Lung (tissue), 12 donors: ENCODE results near the gene SPACDR. TPM values are rescaled to one million over a fixed set of nuclear protein-coding genes. Genes with fewer than 3 reads are reported as not detected.

Experiments used
- ATAC-seq: fragments of 200-7000 bp; cut with Tn5 transposase; one replicate; pipeline ENCODE4 v1.9.1; 2020; ENCODE audit warnings: moderate number of reproducible peaks; ENCODE audit not compliant: insufficient read depth, low FRiP score
- DNase-seq, 3 donors: peaks; one replicate each; pipeline ENCODE4 v3.0.0-alpha.2; 2013 to 2017
- H3K27ac ChIP-seq, 2 donors: one replicate each; pipeline ENCODE4 v1.5.1; 2013; ENCODE audit warnings: mild to moderate bottlenecking in 2 of 2, moderate library complexity in 2 of 2, control low read depth in 1 of 2, inconsistent platforms in 1 of 2, low read depth in 1 of 2, low read length in 1 of 2
- H3K27me3 ChIP-seq, 3 donors: one replicate each; pipeline ENCODE4 v1.5.1; 2013; ENCODE audit warnings: low read length in 2 of 3; ENCODE audit not compliant: control insufficient read depth in 3 of 3, insufficient read depth in 3 of 3
- H3K36me3 ChIP-seq, 4 donors: one replicate each; pipeline ENCODE4 v1.5.1; 2013; ENCODE audit warnings: low read length in 4 of 4, mild to moderate bottlenecking in 1 of 4, moderate library complexity in 1 of 4; ENCODE audit not compliant: control insufficient read depth in 4 of 4, insufficient read depth in 4 of 4
- H3K4me1 ChIP-seq, 5 donors: one replicate each; pipeline ENCODE4 v1.5.1; 2013; ENCODE audit warnings: low read length in 5 of 5, mild to moderate bottlenecking in 2 of 5, moderate library complexity in 1 of 5; ENCODE audit not compliant: control insufficient read depth in 5 of 5, insufficient read depth in 5 of 5
- H3K4me3 ChIP-seq: one replicate; pipeline ENCODE4 v1.5.1; 2013; ENCODE audit warnings: mild to moderate bottlenecking, control low read depth, moderate library complexity
- H3K9ac ChIP-seq, 2 donors: one replicate each; pipeline ENCODE4 v1.5.1; 2013; ENCODE audit warnings: low read length in 2 of 2, control low read depth in 1 of 2; ENCODE audit not compliant: insufficient read depth in 1 of 2
- H3K9me3 ChIP-seq, 4 donors: one replicate each; pipeline ENCODE4 v1.5.1; 2013; ENCODE audit warnings: low read length in 3 of 4, mild to moderate bottlenecking in 1 of 4, moderate library complexity in 1 of 4; ENCODE audit not compliant: control insufficient read depth in 4 of 4, insufficient read depth in 3 of 4
- CTCF ChIP-seq: IDR thresholded peaks from 2 replicates; pipeline ENCODE4 v1.5.1; 2012; ENCODE audit warnings: mild to moderate bottlenecking; ENCODE audit errors: control extremely low read depth, extremely low read depth
- WGBS, 2 donors: extraction: QIAGEN DNeasy Blood & Tissue Kit; methylation state at CpG; one replicate each; pipeline ENCODE4 v1.1.7; 2013; 5-methylcytosine and 5-hydroxymethylcytosine counted together
- polyA plus RNA-seq, 2 donors: library from polyadenylated mRNA; stranded (reverse); fragments of 200-250 nt; gene quantifications; one replicate each; pipeline ENCODE4 v1.2.1, GENCODE V29; 2013
- total RNA-seq, 2 donors: library from RNA; depleted of rRNA in 1 of 2; stranded (reverse); fragments of >200 nt in 1 of 2; gene quantifications; one replicate each; pipeline ENCODE4 v1.2.1, GENCODE V29; 2014 to 2021
- donor health status: control.
- donor health status: control.
- donor health status: Bipolar disorder and iron deficiency.
- donor health status: healthy.
- donor health status: DM: yes; HTN: yes; CAD: no.

SPACDR gene
- total and polyA plus RNA-seq, 4 donors, result 0.54 to 2.0 (median 0.83) TPM

DNA sequence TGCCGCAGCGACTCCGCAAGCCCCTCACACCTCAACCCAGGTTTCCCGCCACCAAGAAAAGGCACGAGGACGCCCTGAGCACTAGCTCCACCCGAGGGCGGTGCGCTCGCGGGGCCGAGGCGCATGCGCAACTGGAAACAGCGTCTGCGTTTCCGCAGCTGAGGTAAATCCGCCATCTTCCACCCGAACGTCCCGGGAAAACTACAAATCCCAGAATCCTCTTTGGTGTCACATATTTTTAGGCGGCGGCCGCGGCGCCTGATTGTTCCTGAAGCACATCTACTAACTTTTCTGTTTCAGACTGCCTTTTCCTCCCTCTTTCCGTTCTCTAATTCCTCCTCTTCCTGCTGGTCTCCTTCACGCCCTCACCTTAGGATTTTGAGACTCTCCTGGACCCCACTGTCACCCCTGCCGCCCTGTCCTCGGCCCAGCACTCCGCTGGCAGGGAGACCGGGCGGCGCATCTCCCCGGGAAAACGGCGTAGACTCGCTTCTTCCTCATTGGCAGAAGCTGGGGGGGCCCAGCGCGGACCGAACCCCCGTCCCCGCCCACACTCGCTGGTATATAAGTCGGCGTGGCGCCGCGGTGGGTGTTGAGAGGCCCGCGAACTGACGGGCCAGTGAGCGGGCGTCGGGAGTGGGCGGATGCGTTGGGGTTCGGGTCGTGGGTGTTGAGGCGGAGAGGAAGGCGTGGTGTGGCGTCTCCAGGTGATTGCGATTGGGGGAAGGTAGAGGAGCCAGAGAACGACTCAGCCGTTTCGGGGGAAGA lies 35.7 kb downstream of the SPACDR start, which contains the start of gene ZCWPW1:
Gene ZCWPW1 (minus strand): TSS at position 505 of the 768 bp plus-strand sequence. CDS start 8,054 bp downstream, outside the sequence.
- H3K9ac ChIP-seq, result peak within 1 kb of the TSS; percentile 100
- no peak for TF ChIP-seq CTCF
- peaks cover 1 to 23% (median 12%) of the 10 kb centered on the region in 5 donors for H3K4me1 ChIP-seq
- peaks cover 0 to 14% (median 7%) of the 10 kb centered on the region in 4 donors for H3K36me3 ChIP-seq
- 1% methylated on average over 66 of the region's 66 CpGs for WGBS, 2 donors
- no peaks in the 10 kb centered on the region for H3K27me3 ChIP-seq
- DNase-seq (peak; percentile 97 to 98 (median 98)), ATAC-seq (peak; percentile 75)
- no peaks in the 10 kb centered on the region for H3K9me3 ChIP-seq
- peak within 1 kb of the TSS; percentile 98 for H3K27ac ChIP-seq
- H3K4me3 ChIP-seq, result peak within 1 kb of the TSS; percentile 73

DNA sequence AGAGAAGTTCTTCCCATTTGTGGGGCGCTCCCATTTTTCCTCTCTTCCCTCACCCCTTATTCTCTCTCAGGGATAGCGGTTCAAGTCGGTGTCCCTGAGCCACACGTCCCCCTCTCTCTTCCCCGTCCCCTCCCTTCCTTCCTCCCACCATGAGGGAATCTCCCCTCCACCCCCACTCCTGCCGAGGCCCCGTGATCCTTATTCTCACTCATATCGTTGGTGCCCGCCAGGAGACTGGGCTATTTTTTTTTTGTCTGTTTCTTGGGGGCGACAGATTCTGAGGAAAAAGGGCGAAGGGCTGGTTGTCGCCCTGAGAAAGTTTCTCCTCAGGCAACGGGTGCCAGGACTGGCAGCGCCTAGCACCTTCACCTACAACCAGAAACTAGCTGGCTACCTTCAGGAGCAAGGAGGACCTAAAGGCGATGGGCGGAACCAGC lies 36.3 kb downstream of the SPACDR start:
- Histone ChIP-seq H3K9me3 (no peaks in the 10 kb centered on the region), H3K9ac (no peak overlapping the region), H3K27me3 (no peaks in the 10 kb centered on the region), H3K27ac (peak overlapping the region in 1 of 2 donors; percentile 98), H3K4me1 (peaks cover 0 to 23% (median 12%) of the 10 kb centered on the region in 5 donors), H3K4me3 (no peak overlapping the region), H3K36me3 (peaks cover 0 to 8% (median 3%) of the 10 kb centered on the region in 4 donors)
- peak in 1 of 3 donors; percentile 9 for DNase-seq
- no peak for ATAC-seq
- 49 to 50% methylated on average over 16 of the region's 16 CpGs for WGBS, 2 donors
- TF ChIP-seq CTCF, result no peak

DNA sequence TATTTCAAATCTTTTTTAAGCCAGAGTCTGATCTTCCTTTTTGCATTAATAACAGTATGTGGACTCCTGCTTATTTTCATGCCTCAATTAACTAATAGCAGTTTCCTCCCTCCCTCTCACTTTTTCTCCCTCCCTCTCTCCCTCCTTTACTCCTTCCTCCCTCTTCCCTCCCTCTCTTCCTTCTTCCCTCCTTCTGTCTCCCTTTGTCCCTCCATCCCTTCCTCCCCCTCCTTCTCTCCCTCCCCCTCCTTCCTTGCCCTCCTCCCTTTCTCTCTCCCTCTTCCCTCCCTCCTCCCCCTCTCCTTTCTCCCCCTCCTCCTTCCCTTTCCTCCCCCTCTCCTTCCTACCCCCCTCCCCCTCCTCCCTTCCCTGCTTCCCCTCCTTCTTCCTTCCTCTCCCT lies 37.5 kb downstream of the SPACDR start:
- Histone ChIP-seq H3K4me1 (peaks cover 0 to 15% (median 6%) of the 10 kb centered on the region in 5 donors), H3K36me3 (peaks cover 0 to 5% (median 1%) of the 10 kb centered on the region in 4 donors), H3K9me3 (no peaks in the 10 kb centered on the region), H3K27me3 (no peaks in the 10 kb centered on the region), H3K4me3 (no peak overlapping the region), H3K27ac (no peak overlapping the region), H3K9ac (no peak overlapping the region)
- ATAC-seq (no peak), DNase-seq (no peak)
- TF ChIP-seq CTCF, result no peak
